GM18508 (cell line): ENCODE data around the gene BMP10.

Source experiments
- ATAC-seq: cut with Tn5 transposase; IDR thresholded peaks from one replicate; pipeline ENCODE4 v1.9.1; 2021; ENCODE audit warnings: moderate number of reproducible peaks; ENCODE audit not compliant: insufficient read depth, unreplicated experiment

Gene BMP10

GRCh38 chr2:68855550-68855949 lies 15.6 kb downstream of the BMP10 start:
- no peak for ATAC-seq

- no peak for ATAC-seq
Measured at GRCh38 chr2:68854476-68854875, 16.7 kb downstream of the BMP10 start.

GRCh38 chr2:68853915-68854314 lies 17.3 kb downstream of the BMP10 start:
- ATAC-seq = no peak

- no peak for ATAC-seq
Measured at GRCh38 chr2:68853035-68853434, 18.2 kb downstream of the BMP10 start.

GRCh38 chr2:68850524-68850923 lies 20.7 kb downstream of the BMP10 start:
- no peak for ATAC-seq

- no peak for ATAC-seq
Measured at GRCh38 chr2:68849579-68850030, 21.6 kb downstream of the BMP10 start.

- no peak for ATAC-seq
Measured at GRCh38 chr2:68847751-68848150, 23.4 kb downstream of the BMP10 start.

- no peak for ATAC-seq
Measured at GRCh38 chr2:68846091-68846490, 25.1 kb downstream of the BMP10 start.

- no peak for ATAC-seq
Measured at GRCh38 chr2:68845043-68845442, 26.2 kb downstream of the BMP10 start.

GRCh38 chr2:68839260-68839833 lies 31.9 kb downstream of the BMP10 start:
- ATAC-seq = no peak

- ATAC-seq = no peak
Measured at GRCh38 chr2:68838641-68839040, 32.6 kb downstream of the BMP10 start.

- ATAC-seq = no peak
Measured at GRCh38 chr2:68837861-68838341, 33.3 kb downstream of the BMP10 start.

GRCh38 chr2:68837164-68837860 lies 33.9 kb downstream of the BMP10 start:
- no peak for ATAC-seq

GRCh38 chr2:68835621-68836020 lies 35.6 kb downstream of the BMP10 start:
- ATAC-seq = no peak

GRCh38 chr2:68834737-68835376 lies 36.3 kb downstream of the BMP10 start:
- no peak for ATAC-seq

- no peak for ATAC-seq
Measured at GRCh38 chr2:68833162-68833561, 38.0 kb downstream of the BMP10 start.

- peak; percentile 52 for ATAC-seq
Measured at GRCh38 chr2:68832233-68832869, 38.8 kb downstream of the BMP10 start.

- no peak for ATAC-seq
Measured at GRCh38 chr2:68831686-68832232, 39.4 kb downstream of the BMP10 start.

GRCh38 chr2:68829749-68830148 lies 41.4 kb downstream of the BMP10 start:
- no peak for ATAC-seq

- no peak for ATAC-seq
Measured at GRCh38 chr2:68828887-68829708, 42.1 kb downstream of the BMP10 start.
